Measurements from ENCODE around the gene ZNF415. TPM values are rescaled to one million over a fixed set of nuclear protein-coding genes. Genes with fewer than 3 reads are reported as not detected.

ZNF415 gene
- total RNA-seq, 1 donor from 2014 or later = 0.86 TPM

Other genes with a start within 250 kb of the ZNF415 start
- gene ZNF320, start 235.3 kb downstream of the ZNF415 start, total RNA-seq = 7.5 and 9.1 TPM in 2 replicates
- 5.1 and 9.1 TPM in 2 replicates for gene ZNF888, start 209.5 kb downstream of the ZNF415 start, total RNA-seq
- 6.2 and 11.6 TPM in 2 replicates for gene ZNF816, start 170.0 kb downstream of the ZNF415 start, total RNA-seq
- gene ERVV-1, start 119.0 kb downstream of the ZNF415 start, total RNA-seq = not detected in 2 replicates
- gene ERVV-2, start 88.2 kb downstream of the ZNF415 start, total RNA-seq = not detected in 2 replicates
- gene ZNF160, start 29.5 kb downstream of the ZNF415 start, total RNA-seq = 15.1 and 21.7 TPM in 2 replicates
- gene ZNF347, start 26.1 kb upstream of the ZNF415 start, total RNA-seq = 4.8 and 9.4 TPM in 2 replicates
- 2.4 and 3.3 TPM in 2 replicates for gene ZNF665, start 60.4 kb upstream of the ZNF415 start, total RNA-seq
- gene ZNF677, start 122.0 kb upstream of the ZNF415 start, total RNA-seq = 17.2 and 17.8 TPM in 2 replicates
- gene VN1R2, start 125.4 kb upstream of the ZNF415 start, total RNA-seq = not detected in 2 replicates
- gene VN1R4, start 134.8 kb upstream of the ZNF415 start, total RNA-seq = not detected in 2 replicates
- 7.1 and 13.2 TPM in 2 replicates for gene ZNF845, start 200.8 kb upstream of the ZNF415 start, total RNA-seq
- gene ZNF525, start 232.8 kb upstream of the ZNF415 start, total RNA-seq = 6.0 and 8.1 TPM in 2 replicates

Data from pulmonary artery endothelial cell (primary cell).